ENCODE results near the gene FCN1. TPM values are rescaled to one million over a fixed set of nuclear protein-coding genes. Genes with fewer than 3 reads are reported as not detected.

The FCN1 gene
- polyA plus RNA-seq, 1 donor (not counting 4 experiments of a cell fraction or from before 2014, with no cell fraction given), result not detected

GRCh38 chr9:134923466-134923865 is 5.8 kb upstream of the FCN1 start:
- FAIRE-seq, result no peak

DNA sequence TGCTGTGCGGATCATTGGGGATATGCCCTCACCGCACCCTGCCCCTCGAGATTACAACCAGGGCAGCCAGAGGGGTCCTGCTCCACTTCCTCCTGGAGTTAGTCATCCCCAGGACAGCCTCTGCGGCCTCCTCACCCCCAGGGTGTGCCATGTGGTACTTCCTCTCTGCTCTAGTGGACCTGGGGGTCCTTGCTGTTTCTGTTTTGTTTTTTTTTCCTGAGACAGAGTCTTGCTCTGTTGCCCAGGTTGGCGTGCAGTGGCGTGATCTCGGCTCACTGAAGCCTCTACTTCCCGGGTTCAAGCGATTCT is 5.2 kb upstream of the FCN1 start:
- FAIRE-seq (no peak), DNase-seq (ENCODE audit: low read depth, low spot score) (no peak)
- Histone ChIP-seq H3K4me1 (ENCODE audit: control insufficient read depth, extremely low read depth, insufficient read depth, low read length) (no peaks in the 10 kb centered on the region), H3K27ac (ENCODE audit: control insufficient read depth, insufficient read depth, low read length) (no peak overlapping the region), H3K36me3 (ENCODE audit: control insufficient read depth in 2 of 2, extremely low read depth in 1 of 2, insufficient read depth in 2 of 2, low read length in 2 of 2) (no peaks in the 10 kb centered on the region), H3K9me3 (ENCODE audit: control insufficient read depth, low read depth, low read length) (peaks cover 2% of the 10 kb centered on the region), H3K9ac (ENCODE audit: control insufficient read depth, extremely low read depth, insufficient read depth, low read length) (no peak overlapping the region), H3K4me3 (ENCODE audit: control insufficient read depth in 2 of 3, extremely low read depth in 1 of 3, insufficient read depth in 2 of 3, low read depth in 1 of 3, low read length in 3 of 3) (no peak overlapping the region), H3K4me2 (ENCODE audit: control insufficient read depth, extremely low read depth, insufficient read depth, low read depth, low read length) (no peak overlapping the region), H3K79me2 (ENCODE audit: control insufficient read depth, insufficient read depth, low read length) (no peaks in the 10 kb centered on the region), H3K9me1 (ENCODE audit: control insufficient read depth, extremely low read depth, insufficient read depth, low read length) (no peaks in the 10 kb centered on the region), H4K20me1 (ENCODE audit: control insufficient read depth, extremely low read depth, insufficient read depth, low read length) (no peaks in the 10 kb centered on the region), H3K27me3 (ENCODE audit: control insufficient read depth, extremely low read depth, insufficient read depth, low read length) (no peaks in the 10 kb centered on the region), H2AFZ (ENCODE audit: control insufficient read depth, low read length) (no peak overlapping the region)
- no peak for TF ChIP-seq EZH2 (IDR thresholded peaks at IDR 0.05; ENCODE audit: low read length)
- TF ChIP-seq CTCF (optimal IDR thresholded peaks at IDR 0.05 in 1 of 3, IDR thresholded peaks at IDR 0.05 in 1 of 3, conservative IDR thresholded peaks at IDR 0.05 in 1 of 3; ENCODE audit: extremely low read depth in 1 of 3, insufficient read depth in 2 of 3, low read length in 3 of 3), result no peak
- dilution Hi-C loops (cut with MboI; ENCODE audit: extremely low pct_ligation_motif_present, low sequenced_read_pairs), result no loop called here

More at GRCh38 chr9:134923466-134923865, 5.8 kb upstream of the FCN1 start:
- Histone ChIP-seq H3K27me3 (ENCODE audit: control insufficient read depth, extremely low read depth, insufficient read depth, low read length) (no peaks in the 10 kb centered on the region), H3K27ac (ENCODE audit: control insufficient read depth, insufficient read depth, low read length) (no peak overlapping the region), H3K4me1 (ENCODE audit: control insufficient read depth, extremely low read depth, insufficient read depth, low read length) (no peaks in the 10 kb centered on the region), H3K36me3 (ENCODE audit: control insufficient read depth in 2 of 2, extremely low read depth in 1 of 2, insufficient read depth in 2 of 2, low read length in 2 of 2) (no peaks in the 10 kb centered on the region), H3K79me2 (ENCODE audit: control insufficient read depth, insufficient read depth, low read length) (no peaks in the 10 kb centered on the region), H3K9me1 (ENCODE audit: control insufficient read depth, extremely low read depth, insufficient read depth, low read length) (no peaks in the 10 kb centered on the region), H3K4me3 (ENCODE audit: control insufficient read depth in 2 of 3, extremely low read depth in 1 of 3, insufficient read depth in 2 of 3, low read depth in 1 of 3, low read length in 3 of 3) (no peak overlapping the region), H3K9me3 (ENCODE audit: control insufficient read depth, low read depth, low read length) (peaks cover 2% of the 10 kb centered on the region), H3K9ac (ENCODE audit: control insufficient read depth, extremely low read depth, insufficient read depth, low read length) (no peak overlapping the region), H2AFZ (ENCODE audit: control insufficient read depth, low read length) (no peak overlapping the region), H4K20me1 (ENCODE audit: control insufficient read depth, extremely low read depth, insufficient read depth, low read length) (no peaks in the 10 kb centered on the region), H3K4me2 (ENCODE audit: control insufficient read depth, extremely low read depth, insufficient read depth, low read depth, low read length) (no peak overlapping the region)
- dilution Hi-C loops (cut with MboI; ENCODE audit: extremely low pct_ligation_motif_present, low sequenced_read_pairs), result no loop called here
- no peak for DNase-seq (ENCODE audit: low read depth, low spot score)
- TF ChIP-seq CTCF (optimal IDR thresholded peaks at IDR 0.05 in 1 of 3, IDR thresholded peaks at IDR 0.05 in 1 of 3, conservative IDR thresholded peaks at IDR 0.05 in 1 of 3; ENCODE audit: extremely low read depth in 1 of 3, insufficient read depth in 2 of 3, low read length in 3 of 3) (no peak), EZH2 (IDR thresholded peaks at IDR 0.05; ENCODE audit: low read length) (no peak)

All from keratinocyte (primary cell).